GM18861 (cell line): ENCODE data around the gene PLXDC2.
A peak's percentile ranks its signal among the peaks of the same experiment; 100 is the strongest.
"Not testable (repeated sequence)": the region's sequence is repeated elsewhere in the genome, so short reads cannot be mapped to it uniquely, and the experiment has no call there.

ENCODE experiments used
- ATAC-seq: cut with Tn5 transposase; IDR thresholded peaks from one replicate; pipeline ENCODE4 v1.9.1; 2021; ENCODE audit not compliant: unreplicated experiment

Gene PLXDC2

DNA sequence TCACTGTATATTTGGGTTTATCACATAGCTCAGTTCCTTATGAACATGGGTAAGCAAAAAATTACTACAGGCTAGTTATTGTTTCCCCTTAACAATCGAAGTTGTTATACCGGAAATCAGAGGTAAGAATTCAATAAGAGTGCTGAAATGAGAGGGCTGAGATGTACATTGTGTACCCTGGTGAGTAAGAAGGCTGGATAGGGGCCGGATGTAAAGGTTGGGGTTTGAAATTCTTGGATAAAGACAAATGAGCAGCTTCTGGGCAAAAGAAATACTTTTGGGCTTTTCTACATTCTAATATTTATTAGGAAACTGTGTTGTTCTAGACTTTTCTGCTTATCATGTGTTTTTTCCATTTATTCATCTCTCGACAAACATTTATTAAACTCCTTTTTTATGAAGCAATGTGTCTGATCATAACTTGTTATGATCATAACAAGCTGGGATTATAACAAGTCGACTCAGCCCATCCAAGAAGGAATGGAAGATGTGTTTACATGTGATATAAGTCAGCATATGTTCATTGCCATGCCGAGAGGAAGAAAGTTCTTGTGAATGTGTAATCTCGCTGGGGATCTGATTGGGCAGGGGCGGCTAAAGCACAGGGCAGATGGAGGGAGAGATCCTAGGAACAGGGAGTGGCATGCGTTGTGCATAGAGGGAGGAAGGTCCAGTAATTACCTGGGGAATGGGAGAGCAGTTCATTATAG is 155.3 kb downstream of the PLXDC2 start:
- ATAC-seq: no peak

DNA sequence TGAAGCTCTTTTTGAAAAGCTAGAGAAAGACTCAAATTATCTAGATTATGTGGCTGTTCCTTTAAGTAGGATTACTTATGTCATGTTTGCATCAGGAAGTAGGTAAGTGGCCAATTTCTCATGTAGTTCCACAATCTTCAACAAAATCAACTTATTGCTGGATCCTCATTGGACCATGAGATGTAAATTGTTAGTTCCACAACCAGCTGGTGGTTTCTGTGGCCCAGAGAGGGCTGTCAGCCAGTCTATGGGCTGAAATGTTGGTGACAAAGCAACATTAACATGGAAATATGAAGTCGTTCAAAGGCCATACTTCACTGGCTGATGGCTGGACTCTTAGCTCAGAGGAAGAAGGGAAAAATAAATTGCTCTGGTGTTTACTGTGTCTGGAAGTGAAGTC is 157.9 kb downstream of the PLXDC2 start:
- ATAC-seq: peak; percentile 46

DNA sequence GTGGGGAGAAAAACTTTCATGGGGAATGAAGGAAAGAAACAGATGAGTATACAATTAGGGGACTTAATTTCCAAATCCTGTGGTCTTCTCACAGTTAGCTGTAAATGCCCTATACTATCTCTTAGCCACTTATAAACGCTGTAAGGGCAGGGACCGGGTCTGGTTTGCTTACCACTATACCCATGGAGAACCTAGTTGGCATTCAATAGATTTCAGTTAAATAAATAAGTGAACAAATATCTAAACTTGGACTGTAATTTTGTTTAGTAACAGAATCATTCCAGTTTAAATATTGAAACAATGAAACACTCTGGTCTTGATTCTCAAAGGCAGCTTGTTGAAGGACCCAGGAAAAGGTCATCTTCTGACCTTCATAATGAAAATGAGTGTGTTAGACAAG is 158.3 kb downstream of the PLXDC2 start:
- ATAC-seq: no peak

DNA sequence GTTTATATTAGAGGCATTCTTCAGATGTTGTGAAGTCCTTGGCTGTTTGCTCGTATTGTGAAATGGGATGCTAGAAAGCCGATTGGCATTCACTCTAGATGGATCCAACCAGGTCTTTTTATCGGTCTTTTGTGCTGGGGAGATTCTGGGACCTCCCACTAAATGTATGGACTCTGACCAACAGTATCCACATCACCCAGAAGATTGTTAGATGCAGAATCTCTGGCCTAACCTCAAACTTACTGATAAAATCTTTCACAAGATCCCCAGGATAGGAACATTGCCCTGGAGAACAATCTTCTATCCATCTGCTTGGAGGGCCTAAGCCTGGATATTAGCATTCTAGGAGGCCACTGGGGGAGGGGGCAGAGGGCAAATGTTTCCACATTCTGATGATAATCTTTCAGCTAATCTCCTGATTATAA is 160.9 kb downstream of the PLXDC2 start:
- ATAC-seq: no peak

DNA sequence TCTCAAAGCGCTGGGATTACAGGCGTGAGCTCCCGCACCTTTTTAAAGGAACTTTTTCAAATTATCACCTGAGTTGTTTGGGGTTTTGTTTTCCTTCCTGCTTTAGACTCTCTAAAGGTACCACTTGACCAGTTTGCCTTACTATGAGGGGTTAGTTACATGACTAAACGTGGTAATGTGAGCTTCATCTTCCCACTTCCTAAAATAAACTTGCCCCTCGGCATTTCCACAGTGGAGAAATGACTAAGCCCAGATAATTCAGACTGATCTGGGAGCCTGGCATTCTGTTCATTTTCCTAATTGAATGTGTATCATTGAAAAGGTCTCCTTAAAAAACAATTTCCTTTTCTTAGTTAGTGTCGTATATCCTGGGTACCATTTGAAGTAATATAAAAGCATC is 163.4 kb downstream of the PLXDC2 start:
- ATAC-seq: no peak

DNA sequence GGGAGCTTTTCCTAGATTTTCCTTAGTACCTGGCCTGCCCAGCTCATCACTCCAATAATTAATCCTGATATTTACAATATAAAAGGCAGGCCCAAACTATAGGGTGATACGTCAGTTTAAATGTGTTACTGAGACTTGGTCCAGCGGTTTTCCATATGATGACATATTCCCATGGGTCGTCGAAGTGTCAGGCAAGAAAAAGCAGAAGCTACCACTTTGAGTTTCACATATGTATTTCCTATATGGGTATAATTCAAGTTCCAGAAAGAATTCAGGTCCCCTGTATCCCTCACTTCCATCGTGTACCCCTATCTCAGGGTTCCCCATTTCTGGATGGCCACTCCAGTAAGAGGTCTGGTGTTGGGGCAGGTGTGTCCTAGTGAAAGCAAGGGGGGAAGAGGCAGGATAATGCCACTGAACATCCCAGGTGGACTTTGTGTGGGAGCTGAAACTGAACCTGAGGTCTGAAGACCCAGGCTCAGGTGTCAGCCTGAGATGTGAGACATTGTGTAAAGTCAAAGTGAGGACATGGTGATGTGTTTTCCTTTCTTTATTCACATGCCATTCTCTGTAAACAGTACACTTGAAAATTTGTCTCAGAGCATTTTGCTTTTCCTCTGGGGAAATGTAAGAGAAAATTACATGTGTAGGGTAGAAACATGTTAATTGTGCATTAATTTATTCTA is 167.8 kb downstream of the PLXDC2 start:
- ATAC-seq: no peak

DNA sequence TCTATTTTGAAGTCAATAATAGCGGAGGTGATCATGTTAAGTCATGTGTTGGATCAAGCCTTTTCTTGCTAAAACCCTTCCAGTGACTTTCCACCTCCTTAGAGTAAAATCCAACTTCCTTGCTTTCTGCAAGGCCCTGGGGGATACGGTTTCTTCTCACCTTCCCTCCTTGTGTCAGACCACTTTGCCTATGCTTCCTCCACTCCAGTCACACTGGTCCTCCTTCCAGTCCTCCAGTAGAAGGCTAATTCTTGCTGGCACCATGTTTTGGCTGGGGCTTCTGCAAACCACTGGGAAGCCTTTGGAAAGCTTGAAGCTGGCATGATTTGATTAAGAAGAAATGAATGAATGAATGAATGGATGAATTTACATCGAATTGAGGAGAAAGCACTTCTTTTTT is 169.5 kb downstream of the PLXDC2 start:
- no peak for ATAC-seq

DNA sequence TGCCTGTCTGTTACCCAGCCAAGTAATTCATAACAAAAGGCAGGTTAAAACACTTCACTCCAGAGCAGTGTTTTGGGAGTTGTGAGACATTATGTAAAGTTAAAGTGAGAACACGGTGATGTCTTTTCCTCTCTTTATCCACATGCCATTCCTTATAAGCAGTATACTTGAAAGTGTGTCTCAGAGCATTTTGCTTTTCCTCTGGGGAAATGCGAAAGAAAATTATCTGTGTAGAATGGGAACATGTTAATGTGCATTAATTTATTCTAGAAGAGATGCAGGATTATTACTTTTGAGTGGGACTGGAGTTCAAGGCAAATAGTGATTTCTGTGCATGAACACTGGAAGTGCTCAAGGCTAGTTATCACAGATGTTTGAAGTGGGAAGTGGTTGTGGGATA is 170.4 kb downstream of the PLXDC2 start:
- ATAC-seq: no peak

DNA sequence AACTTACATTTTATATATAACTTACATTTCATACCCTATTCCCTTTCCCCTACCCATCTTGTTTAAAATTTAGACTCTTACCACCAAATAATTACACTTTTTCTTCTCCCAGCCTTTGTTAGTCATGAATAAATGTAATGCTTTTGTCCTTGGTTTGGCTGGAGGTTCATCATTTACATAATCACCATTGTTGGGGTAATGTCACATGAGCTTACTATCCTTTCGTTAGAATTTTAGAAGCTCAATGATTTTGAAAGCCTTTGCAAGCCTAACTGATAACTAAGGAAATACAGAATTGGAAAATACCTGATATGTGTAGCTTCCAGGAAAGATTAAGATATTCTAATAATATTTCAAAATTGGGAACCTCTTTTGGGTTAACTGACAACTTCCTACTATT is 171.7 kb downstream of the PLXDC2 start:
- ATAC-seq: no peak

DNA sequence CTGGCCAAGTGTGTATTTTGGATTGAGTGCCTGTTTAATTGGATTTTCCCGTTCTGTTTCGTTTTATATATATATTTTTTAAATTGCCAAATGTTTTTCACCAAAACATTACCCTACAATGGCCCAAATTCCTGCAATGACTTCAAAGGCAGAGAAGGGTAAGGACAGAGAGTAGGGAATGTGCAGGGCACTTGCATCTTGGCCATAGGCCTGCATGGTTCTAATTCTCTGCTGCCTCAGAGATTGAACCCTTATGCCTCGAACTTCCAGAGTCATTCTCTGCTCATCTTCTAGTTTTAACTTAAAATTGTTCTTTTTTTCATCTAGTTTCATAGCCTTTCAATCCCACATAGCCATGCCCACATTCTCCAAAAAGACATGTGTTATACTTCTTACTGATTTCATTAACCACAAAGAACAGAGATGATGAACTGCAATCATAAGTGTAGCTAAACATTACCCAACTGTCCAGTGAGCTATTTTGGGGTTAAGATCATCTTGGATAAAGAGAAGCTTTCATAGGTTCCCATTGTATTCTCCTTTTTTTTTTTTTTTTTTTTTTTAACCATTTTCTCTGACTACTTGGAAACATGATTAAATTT is 177.6 kb downstream of the PLXDC2 start:
- ATAC-seq: peak; percentile 89

DNA sequence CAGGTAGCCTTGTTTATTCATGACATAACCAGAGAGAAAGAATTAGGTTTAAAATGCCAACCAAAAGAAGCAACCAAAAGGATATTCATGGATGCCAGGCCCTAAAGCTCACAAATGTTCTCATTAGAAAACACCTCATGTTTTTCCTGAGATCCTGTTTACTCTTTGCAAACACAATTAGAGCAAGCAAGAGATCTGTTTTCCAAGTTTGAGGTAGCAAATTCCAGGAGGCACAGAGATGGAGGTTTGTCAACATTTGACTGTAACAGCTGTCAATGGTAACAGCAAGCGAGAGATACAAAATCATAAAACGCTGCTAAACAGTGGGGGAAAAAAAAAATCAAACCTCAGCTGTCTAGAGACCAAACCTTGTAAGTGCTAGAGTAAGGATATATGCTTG is 182.2 kb downstream of the PLXDC2 start:
- no peak for ATAC-seq

DNA sequence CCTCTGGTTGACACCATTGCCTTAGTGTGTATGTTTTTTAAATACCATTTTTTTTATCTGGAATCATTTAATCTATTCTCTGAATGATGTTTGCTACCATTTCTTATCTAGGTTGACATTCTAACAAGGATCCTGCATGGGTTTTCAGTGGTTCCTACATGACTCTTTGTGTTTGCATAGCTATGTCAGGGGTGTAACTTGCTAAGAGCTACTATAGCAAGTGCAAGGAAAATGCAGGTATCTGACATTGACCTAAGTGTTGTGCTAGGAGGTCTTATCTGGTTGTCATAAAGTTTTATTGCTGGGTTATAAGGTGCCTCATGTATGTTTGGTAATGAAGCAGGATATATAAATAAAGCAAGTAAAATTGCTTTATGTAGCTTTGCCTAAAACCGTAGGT is 183.2 kb downstream of the PLXDC2 start:
- no peak for ATAC-seq

DNA sequence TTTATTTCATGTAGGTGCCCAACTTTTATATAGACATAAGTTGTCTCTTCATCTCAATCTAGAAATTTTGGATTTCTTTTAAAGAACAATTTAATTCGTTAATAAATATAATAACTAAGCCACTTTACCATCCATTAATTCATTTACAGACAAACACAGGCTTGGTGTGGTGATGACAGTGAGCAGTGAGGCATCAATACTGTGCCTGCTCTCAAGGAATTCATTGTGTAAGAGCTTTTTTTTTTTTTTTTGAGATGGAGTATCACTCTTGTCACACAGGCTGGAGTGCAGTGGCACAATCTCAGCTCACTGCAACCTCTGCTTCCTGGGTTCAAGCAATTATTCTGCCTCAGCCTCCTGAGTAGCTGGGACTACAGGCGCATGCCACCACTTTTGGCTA is 185.8 kb downstream of the PLXDC2 start:
- not testable (repeated sequence) for ATAC-seq

DNA sequence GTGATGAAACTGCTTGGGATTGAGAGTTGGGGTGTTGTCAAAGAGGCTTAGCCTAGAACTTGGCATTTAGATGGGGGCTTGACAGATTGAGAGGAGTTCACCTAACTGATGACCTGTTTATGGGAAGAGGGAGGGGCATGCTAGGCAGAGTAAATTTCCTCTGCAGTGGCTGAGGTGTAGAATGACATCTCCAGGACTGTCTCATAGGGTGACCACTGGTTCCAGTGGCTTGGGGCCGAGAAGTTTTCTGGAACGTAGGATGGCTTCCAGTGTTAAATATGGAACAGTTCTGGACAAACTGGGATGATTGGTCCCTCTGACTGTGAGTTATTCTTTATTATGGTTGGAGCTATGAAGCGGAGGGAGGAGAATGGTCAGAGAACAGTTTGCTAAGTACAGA is 186.4 kb downstream of the PLXDC2 start:
- ATAC-seq: no peak

DNA sequence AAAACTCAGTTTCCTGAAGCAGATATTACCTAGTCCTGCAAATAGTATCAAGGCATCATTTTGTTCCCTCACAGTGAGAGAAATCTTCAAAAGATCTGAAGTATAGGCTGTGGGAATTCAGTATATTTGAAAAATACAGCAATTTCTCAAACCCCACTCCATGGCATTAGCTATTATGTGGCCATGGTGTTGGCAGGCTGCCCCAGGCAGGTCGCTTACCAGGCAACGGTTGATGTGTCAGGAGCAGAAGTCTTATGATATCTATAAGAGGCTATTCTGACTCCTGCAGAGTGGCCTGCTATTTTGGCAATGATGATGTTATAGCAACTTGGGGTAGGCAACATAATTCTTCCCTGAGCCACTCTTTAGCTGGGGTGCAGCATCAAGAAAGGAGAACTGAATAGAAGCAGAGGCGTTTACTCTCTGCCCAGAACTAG is 187.9 kb downstream of the PLXDC2 start:
- peak; percentile 36 for ATAC-seq

DNA sequence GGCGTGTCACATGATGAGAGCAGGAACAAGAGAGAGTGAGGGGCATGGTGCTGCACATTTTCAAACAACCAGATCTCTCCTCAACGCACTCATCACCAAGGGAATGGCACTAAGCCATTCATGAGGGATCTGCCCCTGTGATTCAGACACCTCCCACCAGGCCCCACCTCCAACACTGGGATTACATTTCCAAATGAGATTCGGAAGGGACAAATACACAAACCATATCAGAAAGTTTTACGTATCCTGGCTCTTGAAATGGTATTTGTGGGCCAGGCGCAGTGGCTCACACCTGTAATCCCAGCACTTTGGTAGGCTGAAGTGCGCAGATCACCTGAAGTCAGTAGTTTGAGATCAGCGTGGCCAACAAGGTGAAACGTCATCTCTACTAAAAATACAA is 189.4 kb downstream of the PLXDC2 start:
- no peak for ATAC-seq

DNA sequence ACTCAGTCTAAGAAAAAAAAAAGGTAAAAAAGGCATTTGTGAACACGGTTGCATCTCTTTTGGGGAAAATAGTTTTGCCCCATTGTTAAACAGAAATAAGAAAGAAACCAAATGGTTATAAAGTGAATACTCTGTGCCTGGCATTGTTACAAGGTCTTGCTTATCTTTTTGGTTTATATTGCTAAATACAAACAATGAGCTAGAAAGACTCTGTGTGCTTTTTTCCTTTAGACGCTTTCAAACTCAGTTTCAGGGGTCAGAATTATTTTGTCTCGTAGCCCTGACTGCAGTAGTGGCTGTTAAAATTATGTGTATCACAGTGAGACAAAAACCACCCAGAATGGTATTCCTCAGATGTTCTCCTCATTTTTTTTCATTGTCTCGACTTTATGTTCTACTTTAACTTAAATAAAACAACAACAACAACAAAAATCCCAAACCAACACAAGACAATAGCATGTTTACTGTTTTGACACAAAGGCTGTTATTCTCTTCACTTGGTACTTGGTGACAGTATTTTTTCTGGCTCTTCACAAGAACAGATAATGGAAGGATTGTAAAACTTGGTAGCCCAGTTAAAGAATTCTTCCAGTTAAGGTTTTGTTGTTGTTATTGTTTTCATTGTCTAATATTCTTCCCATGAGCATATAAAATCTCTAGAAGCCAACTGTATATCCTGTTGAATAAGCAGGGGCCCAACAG is 190.1 kb downstream of the PLXDC2 start:
- no peak for ATAC-seq

DNA sequence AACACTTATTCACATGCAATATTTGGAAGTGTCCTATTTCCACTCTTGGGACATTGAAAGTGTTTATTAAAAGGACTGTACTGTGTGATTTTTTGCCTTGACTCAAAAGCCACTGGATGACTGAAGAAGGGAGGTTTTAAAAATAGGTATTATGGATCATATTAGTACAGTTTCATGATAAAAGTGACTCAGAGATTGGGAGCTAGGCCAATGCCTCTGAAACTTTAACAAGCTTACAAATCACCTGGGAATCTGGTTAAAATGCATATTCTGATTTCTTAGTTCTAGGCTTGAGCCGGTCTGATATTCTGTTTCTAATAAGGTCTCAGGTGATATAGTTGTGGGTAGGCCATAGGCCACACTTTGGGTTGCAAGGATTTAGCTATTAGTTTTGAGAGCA is 191.2 kb downstream of the PLXDC2 start:
- no peak for ATAC-seq

DNA sequence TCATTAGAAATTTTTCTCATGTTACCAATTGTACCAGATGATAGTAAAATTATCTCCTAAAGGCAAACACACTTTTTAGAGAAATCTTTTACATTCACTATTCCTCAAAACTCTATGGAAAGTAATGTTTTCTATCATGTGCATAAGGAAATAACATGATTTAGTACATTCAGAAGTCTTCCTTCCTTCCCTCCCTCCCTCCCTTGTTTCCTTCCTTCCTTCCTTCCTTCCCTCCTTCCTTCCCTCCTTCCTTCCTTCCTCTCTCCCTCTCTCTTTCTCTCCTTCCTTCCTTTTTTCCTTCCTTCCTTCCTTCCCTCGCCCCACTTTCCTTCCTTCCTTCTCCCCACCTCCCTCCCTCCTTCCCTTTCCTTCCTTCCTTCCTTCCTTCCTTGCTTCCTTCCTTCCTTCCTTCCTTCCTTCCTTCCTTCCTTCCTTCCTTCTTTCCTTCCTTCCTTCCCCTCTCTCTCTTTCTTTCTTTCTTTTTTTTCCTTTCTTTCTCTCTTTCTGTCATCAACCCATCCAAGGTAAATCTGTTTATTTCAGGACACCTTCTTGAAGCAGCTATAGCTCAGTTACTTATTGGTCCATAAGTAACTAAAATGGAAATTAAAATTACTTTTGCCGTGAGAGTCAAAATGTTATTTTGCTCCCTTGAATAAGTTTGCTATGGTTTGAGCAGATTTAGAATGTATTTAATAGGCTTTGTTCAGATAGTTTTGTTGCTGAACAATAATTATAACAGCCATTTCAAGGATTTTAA is 197.9 kb downstream of the PLXDC2 start:
- ATAC-seq: no peak

DNA sequence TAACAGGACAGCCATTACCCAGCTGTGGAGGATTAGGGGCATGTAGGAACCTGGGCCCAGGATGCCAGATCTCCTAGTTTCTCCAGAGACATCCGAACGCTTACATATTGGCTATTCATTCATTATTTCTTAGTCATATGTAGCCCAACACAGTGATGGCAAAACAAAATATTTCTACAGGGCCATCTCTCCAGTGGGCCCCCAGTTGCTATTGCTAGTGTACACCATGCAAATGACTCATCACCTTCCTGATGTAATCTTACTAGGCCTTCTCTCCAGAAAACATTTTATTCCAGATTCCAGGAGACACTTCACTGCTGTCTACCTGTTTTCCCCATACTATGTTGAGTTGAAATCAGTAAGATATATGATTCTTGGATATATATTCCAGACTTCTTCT is 201.7 kb downstream of the PLXDC2 start:
- no peak for ATAC-seq

DNA sequence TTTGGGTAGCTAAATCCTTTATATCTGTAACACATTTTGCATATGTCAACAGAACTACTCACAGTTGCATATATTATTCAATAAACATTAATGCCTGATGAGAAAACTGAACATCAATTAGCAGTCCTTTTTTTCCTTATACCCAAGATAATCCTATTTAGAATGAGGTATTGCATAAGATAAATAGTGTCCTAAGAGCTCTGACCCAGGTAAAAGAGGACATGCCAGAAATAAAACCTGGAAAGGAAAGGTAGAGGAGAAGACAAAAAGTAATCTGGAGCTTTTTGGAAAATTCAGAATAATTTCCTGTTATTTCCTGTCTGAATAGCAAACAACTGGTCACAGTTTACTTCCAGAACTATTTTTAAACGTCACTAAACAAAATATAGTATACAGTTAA is 204.4 kb downstream of the PLXDC2 start:
- no peak for ATAC-seq
